Prostate gland (tissue), 2 donors: ENCODE results near the gene GNL2.

ENCODE experiments used
- CTCF ChIP-seq, 4 experiments: fragments of 200-600 bp in 2 of 4; fragments of 450-650 bp in 2 of 4; sonication (generic) in 2 of 4; IDR thresholded peaks; 1 replicate in 3 of 4; 2 replicates in 1 of 4; pipeline ENCODE4 v1.5.1; 2016 to 2019; ENCODE audit warnings: antibody characterized with exemption in 4 of 4, mild to moderate bottlenecking in 2 of 4, moderate library complexity in 2 of 4
- POLR2A ChIP-seq: fragments of 450-650 bp; IDR thresholded peaks from one replicate; pipeline ENCODE4 v1.6.1; 2016; ENCODE audit warnings: antibody characterized with exemption, mild to moderate bottlenecking
- POLR2AphosphoS5 ChIP-seq: sonication (generic); formaldehyde crosslinking; IDR thresholded peaks from one replicate; pipeline ENCODE4 v1.6.1; 2017; ENCODE audit warnings: antibody characterized with exemption

- no peak for TF ChIP-seq CTCF (IDR thresholded peaks at IDR 0.05)
- TF ChIP-seq POLR2A, result no peak
- no peak for TF ChIP-seq POLR2AphosphoS5
Observed at GRCh38 chr1:37614105-37614504, 18.4 kb upstream of the GNL2 start.
